ENCODE data around the gene KCTD1. TPM values are rescaled to one million over a fixed set of nuclear protein-coding genes. Genes with fewer than 3 reads are reported as not detected.

The KCTD1 gene
- total RNA-seq, 1 donor from 2014 or later, result 6.4 TPM

DNA sequence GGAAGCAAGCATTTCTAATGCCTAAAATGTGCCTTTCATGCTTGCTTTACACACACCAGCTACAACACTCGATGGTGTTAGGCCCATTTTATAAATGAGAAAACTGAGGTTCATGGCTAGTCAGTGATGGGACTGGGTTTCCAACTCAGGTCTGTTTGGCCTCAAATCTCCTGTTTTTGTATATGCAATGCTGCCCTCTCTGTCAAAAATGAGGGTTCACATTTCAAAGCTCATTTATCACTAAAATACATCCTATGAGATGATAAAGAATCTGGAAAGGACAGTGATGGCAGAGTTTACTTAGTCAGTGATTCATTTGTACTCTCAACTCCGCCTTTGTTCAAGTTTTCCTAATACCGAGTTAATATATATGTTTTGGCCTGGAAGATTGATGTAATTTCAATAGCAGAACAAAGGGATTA is 92.3 kb downstream of the KCTD1 start:
- H3K9me3 ChIP-seq (replicated peaks), result no peaks in the 10 kb centered on the region
- intact Hi-C loops (cut with micrococcal nuclease), result no loop called here
- H3K4me3 ChIP-seq, result no peak overlapping the region
- H3K27me3 ChIP-seq (ENCODE audit: low read depth), result no peaks in the 10 kb centered on the region
- DNase-seq, result no peak
- peaks cover 24% of the 10 kb centered on the region for H3K36me3 ChIP-seq
- H3K27ac ChIP-seq (replicated peaks), result no peak overlapping the region
- peaks cover 42% of the 10 kb centered on the region for H3K4me1 ChIP-seq
- TF ChIP-seq, protein P1, sequence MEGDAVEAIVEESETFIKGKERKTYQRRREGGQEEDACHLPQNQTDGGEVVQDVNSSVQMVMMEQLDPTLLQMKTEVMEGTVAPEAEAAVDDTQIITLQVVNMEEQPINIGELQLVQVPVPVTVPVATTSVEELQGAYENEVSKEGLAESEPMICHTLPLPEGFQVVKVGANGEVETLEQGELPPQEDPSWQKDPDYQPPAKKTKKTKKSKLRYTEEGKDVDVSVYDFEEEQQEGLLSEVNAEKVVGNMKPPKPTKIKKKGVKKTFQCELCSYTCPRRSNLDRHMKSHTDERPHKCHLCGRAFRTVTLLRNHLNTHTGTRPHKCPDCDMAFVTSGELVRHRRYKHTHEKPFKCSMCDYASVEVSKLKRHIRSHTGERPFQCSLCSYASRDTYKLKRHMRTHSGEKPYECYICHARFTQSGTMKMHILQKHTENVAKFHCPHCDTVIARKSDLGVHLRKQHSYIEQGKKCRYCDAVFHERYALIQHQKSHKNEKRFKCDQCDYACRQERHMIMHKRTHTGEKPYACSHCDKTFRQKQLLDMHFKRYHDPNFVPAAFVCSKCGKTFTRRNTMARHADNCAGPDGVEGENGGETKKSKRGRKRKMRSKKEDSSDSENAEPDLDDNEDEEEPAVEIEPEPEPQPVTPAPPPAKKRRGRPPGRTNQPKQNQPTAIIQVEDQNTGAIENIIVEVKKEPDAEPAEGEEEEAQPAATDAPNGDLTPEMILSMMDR (IDR thresholded peaks at IDR 0.05; ENCODE audit: borderline replicate concordance), result no peak

DNA sequence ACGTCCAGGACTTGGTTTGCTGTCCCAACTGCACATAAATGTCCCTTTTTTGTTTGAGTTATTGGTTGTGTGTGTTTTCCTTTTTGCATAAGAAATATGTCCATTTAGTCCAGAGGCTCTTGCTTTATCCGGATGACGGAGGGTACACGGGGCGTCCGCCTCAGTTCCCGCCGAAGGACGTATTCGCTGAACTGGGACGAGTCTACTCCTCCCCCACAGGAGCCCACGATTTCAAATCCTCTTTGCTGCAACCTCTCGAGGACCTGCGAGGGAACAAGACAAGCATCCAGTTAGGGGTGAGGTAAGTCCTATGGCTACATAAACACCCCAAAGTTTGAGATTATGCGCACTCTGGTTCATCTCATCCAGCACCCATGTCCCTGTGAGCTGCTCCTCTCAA is 92.7 kb downstream of the KCTD1 start:
- Histone ChIP-seq H3K27me3 (ENCODE audit: low read depth) (no peaks in the 10 kb centered on the region), H3K4me3 (no peak overlapping the region), H3K4me1 (peaks cover 40% of the 10 kb centered on the region), H3K27ac (replicated peaks) (no peak overlapping the region), H3K36me3 (peaks cover 24% of the 10 kb centered on the region), H3K9me3 (replicated peaks) (no peaks in the 10 kb centered on the region)
- TF ChIP-seq, protein P1 (IDR thresholded peaks at IDR 0.05; ENCODE audit: borderline replicate concordance), result no peak
- intact Hi-C loops (cut with micrococcal nuclease), result no loop called here
- no peak for DNase-seq

DNA sequence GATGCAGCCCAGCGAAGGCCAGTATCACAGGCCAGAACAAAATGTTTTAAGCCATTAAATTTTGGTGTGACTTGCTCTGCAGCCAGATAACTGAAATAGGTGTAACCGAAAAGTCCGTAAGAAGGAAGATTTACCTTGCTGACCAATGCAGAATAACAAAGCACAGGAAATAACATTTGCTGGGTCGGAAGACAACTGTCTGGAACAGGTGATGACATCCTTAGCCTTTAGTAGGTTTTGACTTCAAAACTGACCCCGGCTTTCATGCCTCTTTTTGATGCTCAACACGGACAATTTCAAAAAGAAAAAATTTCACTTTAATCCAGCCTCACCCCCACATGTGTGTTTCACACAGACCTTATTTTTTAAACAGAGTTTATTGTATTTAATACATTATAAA is 93.7 kb downstream of the KCTD1 start:
- H3K4me3 ChIP-seq, result no peak overlapping the region
- H3K4me1 ChIP-seq, result peaks cover 30% of the 10 kb centered on the region
- intact Hi-C loops (cut with micrococcal nuclease), result no loop called here
- H3K27ac ChIP-seq (replicated peaks), result no peak overlapping the region
- no peaks in the 10 kb centered on the region for H3K9me3 ChIP-seq (replicated peaks)
- no peaks in the 10 kb centered on the region for H3K27me3 ChIP-seq (ENCODE audit: low read depth)
- TF ChIP-seq, protein P1 (IDR thresholded peaks at IDR 0.05; ENCODE audit: borderline replicate concordance), result no peak
- no peak for DNase-seq
- H3K36me3 ChIP-seq, result peaks cover 24% of the 10 kb centered on the region

DNA sequence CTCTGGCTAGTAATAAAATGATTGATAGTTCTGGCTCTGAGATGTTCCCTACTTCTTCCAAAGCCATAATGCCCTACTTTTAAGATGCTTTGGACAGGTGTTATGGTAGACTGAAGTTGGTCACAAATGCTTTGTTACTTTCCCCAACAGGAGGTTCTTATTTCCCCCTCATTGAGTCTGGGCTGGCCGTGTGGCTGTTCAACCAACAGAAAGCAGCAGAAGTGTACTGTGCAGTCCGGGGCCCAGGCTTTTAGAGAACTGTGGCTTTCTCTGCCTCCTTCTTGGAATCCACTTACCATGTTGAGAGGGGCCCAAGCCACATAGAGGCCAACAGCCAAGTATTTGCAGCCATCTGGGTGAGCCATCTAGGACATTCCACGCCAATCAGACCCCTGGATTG is 94.2 kb downstream of the KCTD1 start:
- no peak for DNase-seq
- intact Hi-C loops (cut with micrococcal nuclease), result no loop called here
- H3K27ac ChIP-seq (replicated peaks), result no peak overlapping the region

DNA sequence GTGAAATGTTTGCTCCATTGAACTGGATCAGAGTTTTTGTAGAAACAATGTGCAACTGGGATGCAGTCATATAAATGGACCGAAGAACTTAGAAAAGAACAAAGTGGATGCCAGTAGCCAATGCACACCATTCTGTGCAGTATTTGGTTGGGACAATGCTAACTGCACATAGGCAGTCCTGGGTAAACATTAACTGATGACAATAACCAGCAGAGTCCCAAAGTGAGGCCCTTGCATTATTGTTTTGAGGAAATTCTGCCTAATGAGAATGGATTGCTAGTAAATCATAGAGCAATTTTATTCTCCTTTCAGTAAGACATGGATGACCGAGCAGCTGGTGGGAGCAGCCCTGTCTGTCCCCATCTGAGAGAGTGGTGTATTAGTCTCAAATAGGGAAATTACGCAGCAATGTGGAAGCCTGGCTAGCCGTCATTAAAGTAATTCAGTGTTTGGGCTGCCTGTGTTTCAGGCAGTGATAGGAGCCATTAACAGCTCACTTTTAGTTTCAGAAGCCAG is 94.9 kb downstream of the KCTD1 start:
- H3K36me3 ChIP-seq, result peaks cover 22% of the 10 kb centered on the region
- no peaks in the 10 kb centered on the region for H3K9me3 ChIP-seq (replicated peaks)
- H3K4me3 ChIP-seq, result no peak overlapping the region
- no peaks in the 10 kb centered on the region for H3K27me3 ChIP-seq (ENCODE audit: low read depth)
- no peak for DNase-seq
- no peak overlapping the region for H3K27ac ChIP-seq (replicated peaks)
- TF ChIP-seq, protein P1 (IDR thresholded peaks at IDR 0.05; ENCODE audit: borderline replicate concordance), result no peak
- peaks cover 19% of the 10 kb centered on the region for H3K4me1 ChIP-seq
- intact Hi-C loops (cut with micrococcal nuclease), result no loop called here

More for the DNA sequence above, 94.2 kb downstream of the KCTD1 start:
- Histone ChIP-seq H3K9me3 (replicated peaks) (no peaks in the 10 kb centered on the region), H3K4me3 (no peak overlapping the region), H3K4me1 (peaks cover 26% of the 10 kb centered on the region), H3K36me3 (peaks cover 24% of the 10 kb centered on the region), H3K27me3 (ENCODE audit: low read depth) (no peaks in the 10 kb centered on the region)
- TF ChIP-seq, protein P1 (IDR thresholded peaks at IDR 0.05; ENCODE audit: borderline replicate concordance), result no peak
